Suprapubic skin (tissue), 4 donors: ENCODE data around the gene DIPK1A. TPM values are rescaled to one million over a fixed set of nuclear protein-coding genes. Genes with fewer than 3 reads are reported as not detected.

Experiments used
- DNase-seq, 2 donors: peaks; one replicate each; pipeline ENCODE4 v3.0.0-alpha.2; 2019; ENCODE audit warnings: low spot score in 2 of 2
- H3K27ac ChIP-seq: fragments of 200-600 bp; sonication (generic); one replicate; pipeline ENCODE4 v1.5.1; 2019
- H3K27me3 ChIP-seq: fragments of 200-600 bp; sonication (generic); one replicate; pipeline ENCODE4 v1.5.1; 2019
- H3K36me3 ChIP-seq: fragments of 200-600 bp; sonication (generic); one replicate; pipeline ENCODE4 v1.5.1; 2019
- H3K4me1 ChIP-seq: fragments of 200-600 bp; sonication (generic); one replicate; pipeline ENCODE4 v1.5.1; 2019
- H3K4me3 ChIP-seq: fragments of 200-600 bp; sonication (generic); one replicate; pipeline ENCODE4 v1.5.1; 2019; ENCODE audit warnings: mild to moderate bottlenecking
- H3K9me3 ChIP-seq: fragments of 200-600 bp; sonication (generic); one replicate; pipeline ENCODE4 v1.5.1; 2019
- CTCF ChIP-seq, 2 donors: fragments of 200-600 bp in 1 of 2; fragments of 450-650 bp in 1 of 2; sonication (generic) in 1 of 2; IDR thresholded peaks; one replicate each; pipeline ENCODE4 v1.5.1; 2016 to 2019; ENCODE audit warnings: antibody characterized with exemption in 2 of 2, mild to moderate bottlenecking in 1 of 2, moderate library complexity in 1 of 2
- EP300 ChIP-seq: sonication (generic); formaldehyde crosslinking; IDR thresholded peaks from one replicate; pipeline ENCODE4 v1.6.1; 2017; ENCODE audit warnings: antibody characterized with exemption
- POLR2A ChIP-seq, 2 donors: fragments of 450-650 bp; IDR thresholded peaks; one replicate each; pipeline ENCODE4 v1.6.1; 2017; ENCODE audit warnings: antibody characterized with exemption in 2 of 2, mild to moderate bottlenecking in 2 of 2, moderate library complexity in 2 of 2
- POLR2AphosphoS5 ChIP-seq, 3 donors: sonication (generic); formaldehyde crosslinking; IDR thresholded peaks; one replicate each; pipeline ENCODE4 v1.6.1; 2017; ENCODE audit warnings: antibody characterized with exemption in 3 of 3
- WGBS: methylation state at CpG from one replicate; pipeline ENCODE4 v1.1.5; 2018; 5-methylcytosine and 5-hydroxymethylcytosine counted together
- total RNA-seq, 4 donors: library from RNA; depleted of rRNA; stranded (reverse); fragments of >200 nt; gene quantifications; one replicate each; pipeline ENCODE4 v1.1.0, GENCODE V29; 2016

DIPK1A gene
- total RNA-seq, 4 donors from 2014 or later: 3.3 to 7.8 (median 5.3) TPM

- TF ChIP-seq POLR2AphosphoS5 (IDR thresholded peaks at IDR 0.05): no peak
- no peak for TF ChIP-seq POLR2A (IDR thresholded peaks at IDR 0.05)
- no peak for TF ChIP-seq EP300
- TF ChIP-seq CTCF (IDR thresholded peaks at IDR 0.05): no peak
- H3K9me3 ChIP-seq: no peaks in the 10 kb centered on the region
- no peaks in the 10 kb centered on the region for H3K36me3 ChIP-seq
- peaks cover 9% of the 10 kb centered on the region for H3K4me1 ChIP-seq
- no peak for DNase-seq
- no peaks in the 10 kb centered on the region for H3K27me3 ChIP-seq
- no peak overlapping the region for H3K27ac ChIP-seq
- WGBS: 89% methylated on average over 7 of the region's 7 CpGs
- no peak overlapping the region for H3K4me3 ChIP-seq
Measured at GRCh38 chr1:92803140-92803887, 157.9 kb downstream of the DIPK1A start.

- Histone ChIP-seq H3K27ac (no peak overlapping the region), H3K36me3 (no peaks in the 10 kb centered on the region), H3K4me3 (no peak overlapping the region), H3K9me3 (no peaks in the 10 kb centered on the region), H3K4me1 (no peaks in the 10 kb centered on the region), H3K27me3 (no peaks in the 10 kb centered on the region)
- TF ChIP-seq POLR2A (IDR thresholded peaks at IDR 0.05) (no peak), CTCF (IDR thresholded peaks at IDR 0.05) (no peak), POLR2AphosphoS5 (IDR thresholded peaks at IDR 0.05) (no peak), EP300 (no peak)
- DNase-seq: no peak
- WGBS: 65% methylated on average over 1 of the region's 1 CpG
Measured at GRCh38 chr1:92797961-92798360, 163.3 kb downstream of the DIPK1A start.

GRCh38 chr1:92797297-92797696 is 164.0 kb downstream of the DIPK1A start:
- H3K4me3 ChIP-seq: no peak overlapping the region

GRCh38 chr1:92795166-92795565 is 166.1 kb downstream of the DIPK1A start:
- Histone ChIP-seq H3K36me3 (no peaks in the 10 kb centered on the region), H3K4me1 (peaks cover 4% of the 10 kb centered on the region), H3K27me3 (no peaks in the 10 kb centered on the region), H3K4me3 (no peak overlapping the region), H3K27ac (no peak overlapping the region), H3K9me3 (no peaks in the 10 kb centered on the region)
- no peak for TF ChIP-seq EP300
- TF ChIP-seq CTCF (IDR thresholded peaks at IDR 0.05): no peak
- TF ChIP-seq POLR2AphosphoS5 (IDR thresholded peaks at IDR 0.05): no peak
- TF ChIP-seq POLR2A (IDR thresholded peaks at IDR 0.05): no peak
- DNase-seq: no peak
- 80% methylated on average over 4 of the region's 4 CpGs for WGBS

More at GRCh38 chr1:92797297-92797696, 164.0 kb downstream of the DIPK1A start:
- H3K27me3 ChIP-seq: no peaks in the 10 kb centered on the region
- no peak for DNase-seq
- H3K9me3 ChIP-seq: no peaks in the 10 kb centered on the region
- H3K4me1 ChIP-seq: no peaks in the 10 kb centered on the region
- TF ChIP-seq POLR2AphosphoS5 (IDR thresholded peaks at IDR 0.05) (no peak), POLR2A (IDR thresholded peaks at IDR 0.05) (no peak), CTCF (IDR thresholded peaks at IDR 0.05) (no peak), EP300 (no peak)
- H3K27ac ChIP-seq: no peak overlapping the region
- H3K36me3 ChIP-seq: no peaks in the 10 kb centered on the region

GRCh38 chr1:92792340-92792782 is 168.9 kb downstream of the DIPK1A start:
- 68% methylated on average over 3 of the region's 3 CpGs for WGBS
- Histone ChIP-seq H3K9me3 (no peaks in the 10 kb centered on the region), H3K27ac (no peak overlapping the region), H3K4me3 (no peak overlapping the region), H3K27me3 (no peaks in the 10 kb centered on the region), H3K4me1 (peaks cover 4% of the 10 kb centered on the region), H3K36me3 (no peaks in the 10 kb centered on the region)
- DNase-seq: no peak
- TF ChIP-seq POLR2AphosphoS5 (IDR thresholded peaks at IDR 0.05): no peak
- no peak for TF ChIP-seq POLR2A (IDR thresholded peaks at IDR 0.05)
- no peak for TF ChIP-seq CTCF (IDR thresholded peaks at IDR 0.05)
- no peak for TF ChIP-seq EP300

Other genes starting within 250 kb of the DIPK1A start
- gene EVI5, start 176.4 kb downstream of the DIPK1A start, total RNA-seq: 10 to 100 TPM; 13.6 to 21.6 (median 14.8) TPM
- gene RPL5, start 129.4 kb downstream of the DIPK1A start, total RNA-seq: 1,000 to 10,000 TPM; 1,150 to 1,809 (median 1,593) TPM
- 10 to 100 TPM in 3 of 4 donors, 1 to 10 TPM in 1; 7.9 to 35.3 (median 16.0) TPM for gene MTF2, start 117.8 kb upstream of the DIPK1A start, total RNA-seq
- gene TMED5, start 219.0 kb upstream of the DIPK1A start, total RNA-seq: 10 to 100 TPM; 37.7 to 62.3 (median 40.2) TPM
- gene CCDC18, start 219.3 kb upstream of the DIPK1A start, total RNA-seq: 10 to 100 TPM in 1 of 4 donors, 1 to 10 TPM in 3; 2.7 to 15.9 (median 4.0) TPM